B cell (primary cell): ENCODE data around the gene PRRC1. TPM values are rescaled to one million over a fixed set of nuclear protein-coding genes. Genes with fewer than 3 reads are reported as not detected.

Experiments
- ATAC-seq: fragments of 200-7000 bp; cut with Tn5 transposase; one replicate; pipeline ENCODE4 v1.10.0; 2021; ENCODE audit warnings: low read depth, mild to moderate bottlenecking, moderate number of reproducible peaks, moderate library complexity
- CTCF ChIA-PET: fragments of 350-600 bp; sonication (Branson Sonifier 250); formaldehyde crosslinking; loops from one replicate; lab custom pipeline; 2021; ENCODE audit warnings: antibody characterized with exemption, inconsistent platforms; lab: Charles Lee
- POLR2A ChIA-PET: fragments of 350-600 bp; sonication (Branson Sonifier 250); formaldehyde crosslinking; loops from one replicate; lab custom pipeline; 2021; ENCODE audit warnings: antibody characterized with exemption; lab: Charles Lee
- DNase-seq: peaks from one replicate; pipeline ENCODE4 v3.0.0; 2013
- H2AFZ ChIP-seq: 2 replicates; pipeline ENCODE4 v1.6.1; 2012; ENCODE audit warnings: mild to moderate bottlenecking, low read depth, low read length; ENCODE audit not compliant: insufficient read depth, poor library complexity, severe bottlenecking
- H3K27ac ChIP-seq, 2 donors: 1 replicate in 1 of 2; 2 replicates in 1 of 2; pipeline ENCODE4 v1.5.1; 2012 to 2013; ENCODE audit warnings: low read length in 2 of 2, mild to moderate bottlenecking in 2 of 2, moderate library complexity in 1 of 2
- H3K27me3 ChIP-seq, 4 experiments: fragments of 200-600 bp in 1 of 4; sonication (generic) in 1 of 4; replicated peaks in 1 of 4; 1 replicate in 2 of 4; 2 replicates in 2 of 4; pipeline versions ENCODE4 v1.6.1 to v1.7.0; 2013 to 2016; ENCODE audit warnings: low read length in 3 of 4, mild to moderate bottlenecking in 2 of 4, mixed read lengths in 1 of 4, moderate library complexity in 1 of 4; ENCODE audit not compliant: insufficient read depth in 4 of 4, control insufficient read depth in 3 of 4; ENCODE audit errors: control extremely low read depth in 1 of 4
- H3K36me3 ChIP-seq, 2 experiments: replicated peaks in 1 of 2; 1 replicate in 1 of 2; 2 replicates in 1 of 2; pipeline versions ENCODE4 v1.6.1 to v1.7.1; 2013; ENCODE audit warnings: low read length in 1 of 2; ENCODE audit not compliant: insufficient read depth in 2 of 2, control insufficient read depth in 1 of 2; ENCODE audit errors: control extremely low read depth in 1 of 2, extremely low read depth in 1 of 2
- H3K4me1 ChIP-seq, 2 donors: fragments of 200-600 bp in 1 of 2; sonication (generic) in 1 of 2; 1 replicate in 1 of 2; 2 replicates in 1 of 2; pipeline versions ENCODE4 v1.5.1 to v1.6.1; 2013 to 2017; ENCODE audit warnings: low read length in 2 of 2; ENCODE audit not compliant: control insufficient read depth in 2 of 2, insufficient read depth in 2 of 2
- H3K4me2 ChIP-seq: replicated peaks from 2 replicates; pipeline ENCODE3; 2012; ENCODE audit warnings: mild to moderate bottlenecking, low read depth, low read length; ENCODE audit not compliant: poor library complexity, severe bottlenecking
- H3K4me3 ChIP-seq, 5 experiments: fragments of 200-600 bp in 1 of 5; sonication (generic) in 1 of 5; 1 replicate in 3 of 5; 2 replicates in 2 of 5; pipeline versions ENCODE4 v1.5.1 to v1.7.0; 2011 to 2016; ENCODE audit warnings: low read length in 4 of 5, mild to moderate bottlenecking in 4 of 5, low read depth in 2 of 5, control low read depth in 1 of 5, moderate library complexity in 1 of 5; ENCODE audit not compliant: insufficient read depth in 1 of 5; ENCODE audit errors: control extremely low read depth in 1 of 5, extremely low read depth in 1 of 5
- H3K79me2 ChIP-seq: fragments of 200-600 bp; sonication (generic); one replicate; pipeline ENCODE4 v1.6.0; 2016; ENCODE audit warnings: low read length; ENCODE audit not compliant: control insufficient read depth, insufficient read depth
- H3K9ac ChIP-seq: fragments of 200-600 bp; sonication (generic); 2 replicates; pipeline ENCODE4 v1.6.1; 2017; ENCODE audit warnings: mild to moderate bottlenecking, low read length, moderate library complexity
- H3K9me3 ChIP-seq, 3 donors: one replicate each; pipeline versions ENCODE4 v1.6.1 to v1.7.1; 2013; ENCODE audit warnings: low read length in 2 of 3; ENCODE audit not compliant: control insufficient read depth in 2 of 3, insufficient read depth in 1 of 3; ENCODE audit errors: control extremely low read depth in 1 of 3
- H4K20me1 ChIP-seq: 2 replicates; pipeline ENCODE4 v1.6.0; 2012; ENCODE audit warnings: mild to moderate bottlenecking, low read length; ENCODE audit not compliant: insufficient read depth, control insufficient read depth, poor library complexity, severe bottlenecking
- H3K27ac Mint-ChIP-seq: one replicate; pipeline ENCODE4 v1.8.0; 2021; ENCODE audit warnings: mixed read lengths
- H3K27me3 Mint-ChIP-seq: one replicate; pipeline ENCODE4 v1.8.0; 2021; ENCODE audit warnings: mixed read lengths
- H3K4me1 Mint-ChIP-seq: one replicate; pipeline ENCODE4 v1.8.0; 2021; ENCODE audit warnings: mixed read lengths
- H3K4me3 Mint-ChIP-seq: one replicate; pipeline ENCODE4 v1.8.0; 2021; ENCODE audit warnings: mixed read lengths
- H3K9me3 Mint-ChIP-seq: one replicate; pipeline ENCODE4 v1.8.0; 2022; ENCODE audit warnings: mixed read lengths; ENCODE audit not compliant: insufficient read depth
- EZH2 ChIP-seq: IDR thresholded peaks from 2 replicates; pipeline ENCODE4 v1.6.1; 2012; ENCODE audit warnings: borderline replicate concordance, low read depth, mild to moderate bottlenecking, moderate library complexity, low read length; ENCODE audit not compliant: insufficient read depth, poor library complexity, severe bottlenecking
- WGBS: methylation state at CpG from one replicate; pipeline ENCODE4 v1.1.5; 2013; ENCODE audit warnings: missing lambda C conversion rate; ENCODE audit not compliant: insufficient coverage; 5-methylcytosine and 5-hydroxymethylcytosine counted together
- intact Hi-C: fragments of 100-400 bp; cut with micrococcal nuclease; formaldehyde crosslinking; loops from one replicate; pipeline ENCODE4 v1.10.0; 2022
- polyA plus RNA-seq: library from polyadenylated mRNA; depleted of rRNA; stranded (reverse); fragments of >200 nt; gene quantifications from 2 replicates; pipeline ENCODE4 v1.2.3, GENCODE V29; 2012
- total RNA-seq, 2 donors: library from RNA; stranded (reverse); fragments of 120-200 nt in 1 of 2; gene quantifications; 1 replicate in 1 of 2; 2 replicates in 1 of 2; pipeline versions ENCODE4 v1.2.3 to v1.2.4, GENCODE V29; 2013 to 2022
- TF ChIP-seq, protein P1 (sequence below): fragments of 200-600 bp; IDR thresholded peaks from one replicate; pipeline ENCODE4 v1.8.0; 2022; ENCODE audit warnings: antibody characterized with exemption, mild to moderate bottlenecking

Gene PRRC1
- total and polyA plus RNA-seq, 2 donors (not counting 1 experiment from before 2014, with no cell fraction given) = 9.7 to 35.5 TPM

DNA sequence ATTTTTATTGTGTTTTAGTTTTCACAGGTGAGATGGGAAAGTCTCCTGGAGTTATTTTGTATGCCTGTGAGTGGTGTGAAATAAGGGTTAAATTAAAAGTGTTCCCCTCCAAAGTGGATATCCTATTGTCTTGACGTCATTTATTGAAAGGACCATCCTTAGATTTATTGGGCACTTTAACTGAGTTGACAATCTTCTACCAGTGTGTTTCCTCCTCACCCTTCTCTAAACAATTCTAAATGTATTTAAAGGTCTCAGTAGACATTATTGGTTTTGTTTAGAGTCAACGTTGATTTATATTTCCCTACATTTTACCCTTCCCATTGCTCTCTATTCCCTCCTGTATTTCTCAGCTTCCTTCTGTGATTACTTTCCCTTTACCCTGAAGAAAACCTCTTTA is 40.8 kb downstream of the PRRC1 start:
- H3K9me3 ChIP-seq = no peaks in the 10 kb centered on the region
- peaks cover 2 to 11% of the 10 kb centered on the region in 2 experiments for H3K36me3 ChIP-seq
- Mint-ChIP-seq H3K4me3 (no peak overlapping the region), H3K4me1 (no peaks in the 10 kb centered on the region), H3K27me3 (no peaks in the 10 kb centered on the region), H3K27ac (no peak overlapping the region), H3K9me3 (no peaks in the 10 kb centered on the region)
- no peak overlapping the region for H3K9ac ChIP-seq
- no peaks in the 10 kb centered on the region for H3K4me1 ChIP-seq
- no peak for ATAC-seq
- no peak overlapping the region for H3K4me3 ChIP-seq
- no peak for TF ChIP-seq EZH2
- TF ChIP-seq, protein P1, sequence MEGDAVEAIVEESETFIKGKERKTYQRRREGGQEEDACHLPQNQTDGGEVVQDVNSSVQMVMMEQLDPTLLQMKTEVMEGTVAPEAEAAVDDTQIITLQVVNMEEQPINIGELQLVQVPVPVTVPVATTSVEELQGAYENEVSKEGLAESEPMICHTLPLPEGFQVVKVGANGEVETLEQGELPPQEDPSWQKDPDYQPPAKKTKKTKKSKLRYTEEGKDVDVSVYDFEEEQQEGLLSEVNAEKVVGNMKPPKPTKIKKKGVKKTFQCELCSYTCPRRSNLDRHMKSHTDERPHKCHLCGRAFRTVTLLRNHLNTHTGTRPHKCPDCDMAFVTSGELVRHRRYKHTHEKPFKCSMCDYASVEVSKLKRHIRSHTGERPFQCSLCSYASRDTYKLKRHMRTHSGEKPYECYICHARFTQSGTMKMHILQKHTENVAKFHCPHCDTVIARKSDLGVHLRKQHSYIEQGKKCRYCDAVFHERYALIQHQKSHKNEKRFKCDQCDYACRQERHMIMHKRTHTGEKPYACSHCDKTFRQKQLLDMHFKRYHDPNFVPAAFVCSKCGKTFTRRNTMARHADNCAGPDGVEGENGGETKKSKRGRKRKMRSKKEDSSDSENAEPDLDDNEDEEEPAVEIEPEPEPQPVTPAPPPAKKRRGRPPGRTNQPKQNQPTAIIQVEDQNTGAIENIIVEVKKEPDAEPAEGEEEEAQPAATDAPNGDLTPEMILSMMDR = no peak
- H3K27ac ChIP-seq = no peak overlapping the region
- CTCF ChIA-PET = no interaction called here
- no peak for DNase-seq
- H3K4me2 ChIP-seq = no peak overlapping the region
- H2AFZ ChIP-seq = no peak overlapping the region
- POLR2A ChIA-PET = no interaction called here
- H3K27me3 ChIP-seq = no peaks in the 10 kb centered on the region
- WGBS = no CpG with 5 or more reads among the region's 2 CpGs
- H4K20me1 ChIP-seq = no peaks in the 10 kb centered on the region
- intact Hi-C loops = no loop called here
- no peaks in the 10 kb centered on the region for H3K79me2 ChIP-seq

DNA sequence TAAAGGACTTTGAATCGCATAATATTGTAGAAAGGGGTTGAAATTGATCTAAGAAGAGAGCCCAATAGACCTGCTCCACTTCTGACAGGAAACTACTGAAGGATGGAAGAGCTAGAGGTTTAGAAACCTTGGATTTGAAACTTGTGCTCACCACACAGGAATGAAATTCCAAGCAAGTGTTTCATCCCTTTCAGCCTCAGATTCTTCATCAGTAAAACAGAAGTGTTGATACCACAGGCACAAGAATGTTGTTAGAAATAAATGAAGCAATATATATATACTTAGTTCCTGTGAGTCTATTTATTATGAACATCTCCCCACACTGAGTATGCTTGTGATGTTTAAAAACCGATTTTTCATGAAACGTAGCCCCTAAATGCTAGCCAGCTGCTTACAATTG is 43.8 kb downstream of the PRRC1 start:
- no peak overlapping the region for H3K9ac ChIP-seq
- Mint-ChIP-seq H3K9me3 (no peaks in the 10 kb centered on the region), H3K4me1 (peaks cover 2% of the 10 kb centered on the region), H3K27ac (no peak overlapping the region), H3K4me3 (no peak overlapping the region), H3K27me3 (peaks cover 3% of the 10 kb centered on the region)
- CTCF ChIA-PET = no interaction called here
- POLR2A ChIA-PET = no interaction called here
- no peak overlapping the region for H3K27ac ChIP-seq
- H3K36me3 ChIP-seq = no peaks in the 10 kb centered on the region
- no peak overlapping the region for H3K4me2 ChIP-seq
- H3K4me1 ChIP-seq = no peaks in the 10 kb centered on the region
- no peaks in the 10 kb centered on the region for H4K20me1 ChIP-seq
- H3K79me2 ChIP-seq = no peaks in the 10 kb centered on the region
- ATAC-seq = no peak
- H3K9me3 ChIP-seq = no peaks in the 10 kb centered on the region
- TF ChIP-seq EZH2 = no peak
- TF ChIP-seq, protein P1 = no peak
- DNase-seq = no peak
- H3K4me3 ChIP-seq = no peak overlapping the region
- intact Hi-C loops = loop anchor here (10.0 kb wide), 1 partner anchor 1344 kb away; no protein-coding TSS in a partner anchor
- H3K27me3 ChIP-seq = no peaks in the 10 kb centered on the region
- WGBS = no CpG with 5 or more reads among the region's 3 CpGs
- H2AFZ ChIP-seq = no peak overlapping the region
